T-helper 2 cell treated with Interferon-gamma antibody and Interleukin-4, amounts not matched to agents 5 μg/mL and 100 μg/mL, for 36 hours (primary cell): ENCODE results near the gene RAMP3.

Experiments used
- DNase-seq: peaks from one replicate; pipeline ENCODE4 v3.0.0; 2021; ENCODE audit warnings: low spot score
- H3K27ac Mint-ChIP-seq: one replicate; pipeline ENCODE4 v1.8.0; 2021; ENCODE audit warnings: mild to moderate bottlenecking, mixed read lengths
- H3K27me3 Mint-ChIP-seq: one replicate; pipeline ENCODE4 v1.8.0; 2021; ENCODE audit warnings: low read depth, mixed read lengths
- H3K36me3 Mint-ChIP-seq: one replicate; pipeline ENCODE4 v1.8.0; 2021; ENCODE audit warnings: low read depth, mixed read lengths
- H3K4me1 Mint-ChIP-seq: one replicate; pipeline ENCODE4 v1.8.0; 2021; ENCODE audit warnings: low read depth, mixed read lengths
- H3K4me3 Mint-ChIP-seq: one replicate; pipeline ENCODE4 v1.8.0; 2022; ENCODE audit warnings: mild to moderate bottlenecking, moderate library complexity, mixed read lengths
- H3K9me3 Mint-ChIP-seq: one replicate; pipeline ENCODE4 v1.8.0; 2021; ENCODE audit warnings: mixed read lengths

RAMP3 gene

DNA sequence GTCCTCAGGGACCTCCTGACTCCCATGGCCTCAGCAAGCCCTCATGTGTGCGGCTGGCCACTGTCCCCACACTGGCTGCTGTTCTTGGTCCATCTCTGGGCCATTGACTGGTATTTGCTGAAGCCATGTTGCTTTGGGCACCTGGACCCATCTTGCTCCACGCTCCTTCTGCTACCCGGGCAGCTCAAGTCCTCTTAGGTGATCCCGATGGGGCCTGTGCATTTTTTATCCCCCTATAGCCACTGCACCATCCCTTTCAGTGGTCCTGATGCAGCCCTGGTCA, 16.7 kb downstream of the RAMP3 start:
- no peaks in the 10 kb centered on the region for H3K9me3 Mint-ChIP-seq
- H3K36me3 Mint-ChIP-seq, result no peaks in the 10 kb centered on the region
- H3K27me3 Mint-ChIP-seq, result peaks cover 4% of the 10 kb centered on the region
- no peaks in the 10 kb centered on the region for H3K4me1 Mint-ChIP-seq
- H3K27ac Mint-ChIP-seq, result no peak overlapping the region
- no peak for DNase-seq
- H3K4me3 Mint-ChIP-seq, result no peak overlapping the region

DNA sequence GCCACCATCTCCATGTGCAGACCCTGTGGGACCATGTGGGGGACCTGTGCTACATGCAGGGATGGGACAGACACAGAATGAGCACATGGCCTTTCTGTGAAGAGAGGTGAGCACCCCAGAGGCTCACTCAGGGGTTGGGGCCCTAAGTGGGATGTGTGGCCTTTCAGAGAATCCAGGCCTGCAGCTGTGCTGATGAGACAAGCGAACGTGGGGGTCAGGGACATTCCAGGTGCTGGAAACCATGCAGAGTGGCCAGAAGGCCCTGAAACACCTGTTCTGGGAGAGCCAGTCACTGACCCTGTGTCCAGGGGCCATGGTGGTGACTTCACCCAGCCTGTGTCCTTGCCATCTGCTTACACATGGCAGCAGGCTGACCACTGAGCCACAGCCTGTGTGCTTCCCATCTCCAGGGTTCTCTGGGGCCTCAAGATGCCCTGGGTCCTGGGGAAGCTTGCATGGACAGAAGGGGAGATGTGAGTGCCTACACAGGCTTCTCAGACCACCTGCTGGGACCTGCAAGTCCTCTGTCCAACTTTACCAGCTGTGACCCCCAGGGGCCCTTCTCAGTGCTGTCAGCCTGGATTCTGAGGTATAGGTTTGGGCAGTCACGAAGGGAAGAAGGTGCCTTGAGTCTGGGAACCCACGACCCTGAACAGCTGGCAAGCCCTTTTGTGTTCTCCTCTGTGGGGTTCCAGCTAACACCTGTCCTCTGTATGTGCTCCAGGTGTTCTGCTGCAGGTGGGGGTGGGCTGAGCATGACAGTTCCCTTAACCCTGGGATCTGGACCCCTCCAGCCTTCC, 17.6 kb downstream of the RAMP3 start:
- no peak for DNase-seq
- Mint-ChIP-seq H3K9me3 (no peaks in the 10 kb centered on the region), H3K4me1 (no peaks in the 10 kb centered on the region), H3K27ac (no peak overlapping the region), H3K27me3 (no peaks in the 10 kb centered on the region), H3K4me3 (no peak overlapping the region), H3K36me3 (no peaks in the 10 kb centered on the region)

DNA sequence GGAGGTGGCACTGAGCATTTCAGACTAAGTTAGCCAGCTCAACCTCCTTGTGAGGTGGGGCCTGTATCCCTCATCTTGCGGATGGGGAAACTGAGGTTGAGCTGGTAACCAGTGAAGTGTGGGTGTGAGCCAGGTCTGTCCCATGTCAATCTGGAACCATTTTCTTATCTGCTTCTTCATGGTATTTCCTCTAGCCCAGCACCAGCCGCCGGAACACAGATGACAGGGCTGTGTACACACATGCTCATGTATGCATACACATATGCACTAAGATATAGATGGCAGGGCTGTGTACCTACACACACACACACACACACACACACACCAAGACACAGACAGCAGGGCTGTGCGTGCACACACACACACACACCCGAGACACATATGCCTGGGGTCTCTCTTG, 18.5 kb downstream of the RAMP3 start:
- H3K4me1 Mint-ChIP-seq, result no peaks in the 10 kb centered on the region
- no peaks in the 10 kb centered on the region for H3K36me3 Mint-ChIP-seq
- no peak overlapping the region for H3K4me3 Mint-ChIP-seq
- DNase-seq, result no peak
- no peaks in the 10 kb centered on the region for H3K27me3 Mint-ChIP-seq
- H3K9me3 Mint-ChIP-seq, result no peaks in the 10 kb centered on the region
- H3K27ac Mint-ChIP-seq, result no peak overlapping the region

DNA sequence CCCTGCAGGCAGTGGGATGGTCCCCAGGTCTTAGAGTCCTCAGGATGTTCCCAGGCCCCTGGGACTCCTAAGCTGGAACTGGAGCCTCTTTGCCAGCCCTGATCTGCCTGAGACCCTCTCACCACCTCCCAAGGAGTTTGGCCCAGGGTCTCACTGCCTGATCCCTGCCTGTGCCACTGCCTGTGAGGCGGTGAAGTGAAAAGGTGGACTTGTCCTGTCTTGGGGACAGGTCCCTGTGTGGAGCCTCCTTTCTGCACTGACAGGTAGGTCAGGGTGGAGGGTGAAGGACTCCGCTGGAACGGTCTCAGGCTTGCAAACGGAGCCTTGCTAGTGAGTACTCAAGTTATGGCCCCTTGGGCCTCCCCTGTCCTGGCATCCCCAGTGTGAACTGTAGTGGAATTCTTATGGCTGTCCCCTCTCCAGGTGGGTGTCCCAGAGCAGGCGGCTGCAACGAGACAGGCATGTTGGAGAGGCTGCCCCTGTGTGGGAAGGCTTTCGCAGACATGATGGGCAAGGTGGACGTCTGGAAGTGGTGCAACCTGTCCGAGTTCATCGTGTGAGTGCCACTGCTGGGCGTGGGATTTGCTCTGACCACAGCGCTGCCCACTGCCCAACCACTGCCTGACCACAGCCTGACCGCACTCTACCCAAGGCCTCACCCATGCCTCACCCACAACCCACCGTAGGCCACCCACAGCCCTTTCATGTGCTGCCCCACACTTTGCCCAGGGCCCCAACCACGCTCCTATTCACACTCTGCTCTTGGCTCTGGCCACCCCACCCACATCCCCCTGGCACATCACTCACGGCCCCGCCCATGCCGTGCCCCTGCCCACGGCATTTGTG, 19.5 kb downstream of the RAMP3 start:
- no peak overlapping the region for H3K27ac Mint-ChIP-seq
- no peaks in the 10 kb centered on the region for H3K36me3 Mint-ChIP-seq
- no peaks in the 10 kb centered on the region for H3K27me3 Mint-ChIP-seq
- H3K9me3 Mint-ChIP-seq, result no peaks in the 10 kb centered on the region
- DNase-seq, result no peak
- H3K4me3 Mint-ChIP-seq, result no peak overlapping the region
- no peaks in the 10 kb centered on the region for H3K4me1 Mint-ChIP-seq

DNA sequence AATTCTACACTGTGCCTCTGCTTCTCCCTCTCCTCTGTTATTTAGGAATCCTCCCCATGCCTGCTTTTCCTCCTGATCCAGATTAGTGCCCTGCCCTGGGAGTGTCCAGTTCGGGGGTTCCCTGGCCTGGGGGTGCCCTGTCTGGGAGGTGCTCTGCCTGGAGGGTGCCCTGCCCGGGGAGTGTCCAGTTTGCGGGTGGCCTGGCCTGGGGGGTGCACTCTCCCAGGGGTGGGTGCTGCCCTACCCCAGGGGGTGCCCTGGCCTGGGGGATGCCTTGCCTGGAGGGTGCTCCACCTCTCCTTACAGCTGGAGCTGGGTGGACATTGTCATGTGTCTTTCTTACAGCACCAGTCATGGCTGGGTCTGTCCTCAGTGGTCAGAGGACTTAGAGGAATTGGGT, 20.2 kb downstream of the RAMP3 start:
- H3K27me3 Mint-ChIP-seq, result no peaks in the 10 kb centered on the region

DNA sequence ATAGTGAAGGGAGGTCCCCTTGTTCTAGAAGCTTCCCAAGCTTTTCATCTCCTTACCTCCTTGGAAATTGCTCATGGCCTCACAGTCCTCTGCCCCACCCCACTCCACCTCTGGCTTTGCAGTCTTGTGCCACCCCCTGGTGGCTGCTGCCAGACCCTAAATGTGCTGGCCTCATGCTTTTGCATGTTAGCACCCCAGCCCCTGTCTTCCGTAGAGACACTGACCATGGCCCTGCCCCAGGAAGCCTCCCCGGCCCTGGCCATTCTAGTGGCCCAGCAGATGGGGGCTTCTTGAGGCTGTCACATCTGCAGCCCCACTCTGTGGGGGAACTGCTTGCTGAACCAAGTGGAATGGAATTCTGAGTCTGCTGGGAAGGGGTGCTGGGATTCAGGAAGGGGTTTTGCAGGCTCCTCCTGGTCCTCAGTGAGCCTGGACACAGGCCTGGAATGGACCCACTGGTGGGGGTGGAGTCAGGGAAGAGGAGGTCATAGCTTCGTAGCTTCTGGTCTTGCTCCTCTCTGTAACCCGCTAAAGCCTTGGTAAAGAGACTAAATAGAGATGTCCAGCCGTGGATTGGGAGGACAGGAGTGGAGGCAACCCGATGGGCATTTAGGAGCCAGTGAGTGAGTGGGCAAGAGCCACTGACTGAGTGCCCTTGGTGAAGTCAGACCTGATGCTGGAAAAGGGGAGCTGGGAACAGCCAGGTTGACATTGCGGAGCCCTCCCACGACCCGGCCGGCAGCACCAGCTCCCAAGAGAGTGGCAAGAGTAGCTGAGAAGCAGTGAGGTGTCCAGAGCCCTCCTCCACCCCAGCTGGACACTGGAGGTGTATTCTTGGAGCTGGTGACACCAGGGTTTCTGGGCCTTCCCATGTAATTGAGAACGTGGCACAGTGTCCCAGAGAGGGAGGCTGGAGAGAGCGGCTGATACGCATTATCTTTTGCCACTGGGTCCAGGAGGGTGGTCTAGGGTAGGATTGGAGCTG, 20.9 kb downstream of the RAMP3 start:
- Mint-ChIP-seq H3K9me3 (no peaks in the 10 kb centered on the region), H3K4me1 (no peaks in the 10 kb centered on the region), H3K27ac (no peak overlapping the region), H3K36me3 (no peaks in the 10 kb centered on the region), H3K27me3 (no peaks in the 10 kb centered on the region), H3K4me3 (no peak overlapping the region)
- no peak for DNase-seq

More for the DNA sequence above, 20.2 kb downstream of the RAMP3 start:
- no peak overlapping the region for H3K4me3 Mint-ChIP-seq
- no peak overlapping the region for H3K27ac Mint-ChIP-seq
- H3K4me1 Mint-ChIP-seq, result no peaks in the 10 kb centered on the region
- no peaks in the 10 kb centered on the region for H3K9me3 Mint-ChIP-seq
- no peaks in the 10 kb centered on the region for H3K36me3 Mint-ChIP-seq
- DNase-seq, result no peak

DNA sequence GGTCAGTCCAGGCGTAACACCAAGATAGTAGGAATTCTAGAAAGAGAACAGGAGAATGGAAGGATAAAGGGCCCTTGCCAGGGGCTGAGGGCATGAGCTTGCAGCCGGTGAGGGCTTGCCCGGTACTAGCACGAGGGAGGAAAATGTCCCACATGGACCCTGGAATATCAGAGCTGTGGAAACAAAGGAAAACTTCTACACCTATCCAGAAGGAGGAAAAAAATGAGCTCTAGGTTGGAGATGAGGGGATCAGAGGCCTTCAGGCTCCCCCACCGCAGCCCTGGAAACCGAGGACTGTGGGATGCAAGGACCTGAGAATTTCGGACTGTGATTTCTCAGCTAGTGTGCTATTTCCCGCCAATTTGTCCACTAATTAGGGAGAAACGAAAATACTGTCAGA, 22.1 kb downstream of the RAMP3 start:
- H3K27ac Mint-ChIP-seq, result no peak overlapping the region
- no peaks in the 10 kb centered on the region for H3K36me3 Mint-ChIP-seq
- no peak for DNase-seq
- no peaks in the 10 kb centered on the region for H3K27me3 Mint-ChIP-seq
- H3K9me3 Mint-ChIP-seq, result no peaks in the 10 kb centered on the region
- H3K4me1 Mint-ChIP-seq, result no peaks in the 10 kb centered on the region
- H3K4me3 Mint-ChIP-seq, result no peak overlapping the region

DNA sequence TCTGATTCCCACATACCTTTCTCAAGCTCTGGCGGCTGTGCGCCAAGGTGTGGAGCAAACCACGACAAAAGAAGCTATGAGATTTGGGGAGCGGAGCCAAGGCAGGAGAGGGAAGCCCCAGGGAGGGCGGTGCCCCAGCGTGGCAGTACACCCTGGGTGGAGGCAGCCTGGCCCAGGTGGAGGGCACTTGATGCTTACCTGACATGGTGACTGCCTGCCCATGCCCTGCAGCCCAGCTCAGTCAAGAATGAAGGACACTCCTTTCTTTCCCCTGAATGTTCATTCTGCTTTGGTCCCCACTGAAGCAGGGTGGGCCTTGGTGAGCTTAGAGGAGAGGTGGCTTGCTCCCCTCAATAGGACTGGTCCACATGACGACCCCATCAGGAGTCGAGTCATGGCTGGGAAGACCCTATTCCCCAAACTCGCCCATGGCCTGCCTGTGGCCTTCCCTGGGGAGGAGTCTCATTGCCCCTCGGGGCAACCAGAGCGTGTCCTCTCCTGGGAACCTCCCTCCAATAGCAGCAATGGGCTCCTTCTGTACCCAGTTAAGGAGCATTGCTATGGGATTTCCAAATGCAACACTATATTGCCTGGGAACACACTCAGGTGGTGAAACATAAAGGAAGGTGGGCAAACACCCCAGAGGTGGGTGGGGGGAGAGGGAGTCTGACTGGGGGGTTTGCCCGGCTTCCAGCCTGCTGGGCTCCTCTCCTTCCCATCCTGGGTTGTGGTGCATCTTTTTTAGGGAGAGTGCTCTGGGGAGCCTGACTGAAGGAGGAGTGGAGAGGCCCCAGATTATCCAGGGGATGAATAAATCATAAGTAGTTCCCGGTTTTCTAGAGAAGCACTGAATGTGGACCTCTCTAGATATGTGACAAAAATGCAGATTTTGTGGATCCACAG, 22.7 kb downstream of the RAMP3 start:
- H3K4me3 Mint-ChIP-seq, result no peak overlapping the region
- no peak for DNase-seq
- H3K27me3 Mint-ChIP-seq, result no peaks in the 10 kb centered on the region
- no peaks in the 10 kb centered on the region for H3K36me3 Mint-ChIP-seq
- no peaks in the 10 kb centered on the region for H3K4me1 Mint-ChIP-seq
- no peak overlapping the region for H3K27ac Mint-ChIP-seq
- H3K9me3 Mint-ChIP-seq, result no peaks in the 10 kb centered on the region

DNA sequence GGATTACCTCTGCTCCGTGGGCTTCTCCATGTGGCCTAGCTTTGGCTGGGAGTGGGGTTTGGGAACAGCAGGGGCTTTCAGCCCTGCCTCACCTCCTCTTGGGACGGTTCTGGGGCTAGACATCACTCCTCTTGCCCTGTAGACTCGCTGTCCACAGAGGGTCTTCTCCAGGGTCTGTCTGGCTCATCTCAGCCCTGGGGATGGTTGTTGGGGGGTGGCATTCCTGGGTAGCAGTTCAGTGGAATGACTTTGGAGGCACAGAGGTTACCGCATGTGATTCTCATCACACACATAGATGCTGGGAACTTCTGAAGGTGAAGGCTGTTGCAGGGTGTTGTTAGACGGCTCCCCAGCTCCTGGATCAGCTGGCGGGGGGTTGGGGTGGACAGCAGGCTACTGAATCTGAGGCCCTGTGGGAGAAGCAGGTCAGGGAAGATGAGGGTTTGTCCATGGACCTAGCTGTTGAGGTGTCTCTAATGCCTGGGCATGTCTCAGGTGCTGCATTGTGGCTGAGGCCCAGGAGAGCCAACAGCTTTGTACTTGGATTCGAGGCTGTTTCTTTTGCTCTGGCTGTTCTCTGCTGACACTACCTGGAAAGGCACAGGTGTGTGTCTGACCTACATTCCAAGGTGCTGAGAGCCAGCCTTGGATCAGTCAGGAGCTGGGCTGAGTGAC, 23.8 kb downstream of the RAMP3 start:
- DNase-seq, result no peak
- Mint-ChIP-seq H3K4me1 (no peaks in the 10 kb centered on the region), H3K4me3 (no peak overlapping the region), H3K36me3 (no peaks in the 10 kb centered on the region), H3K27me3 (no peaks in the 10 kb centered on the region), H3K27ac (no peak overlapping the region), H3K9me3 (no peaks in the 10 kb centered on the region)

DNA sequence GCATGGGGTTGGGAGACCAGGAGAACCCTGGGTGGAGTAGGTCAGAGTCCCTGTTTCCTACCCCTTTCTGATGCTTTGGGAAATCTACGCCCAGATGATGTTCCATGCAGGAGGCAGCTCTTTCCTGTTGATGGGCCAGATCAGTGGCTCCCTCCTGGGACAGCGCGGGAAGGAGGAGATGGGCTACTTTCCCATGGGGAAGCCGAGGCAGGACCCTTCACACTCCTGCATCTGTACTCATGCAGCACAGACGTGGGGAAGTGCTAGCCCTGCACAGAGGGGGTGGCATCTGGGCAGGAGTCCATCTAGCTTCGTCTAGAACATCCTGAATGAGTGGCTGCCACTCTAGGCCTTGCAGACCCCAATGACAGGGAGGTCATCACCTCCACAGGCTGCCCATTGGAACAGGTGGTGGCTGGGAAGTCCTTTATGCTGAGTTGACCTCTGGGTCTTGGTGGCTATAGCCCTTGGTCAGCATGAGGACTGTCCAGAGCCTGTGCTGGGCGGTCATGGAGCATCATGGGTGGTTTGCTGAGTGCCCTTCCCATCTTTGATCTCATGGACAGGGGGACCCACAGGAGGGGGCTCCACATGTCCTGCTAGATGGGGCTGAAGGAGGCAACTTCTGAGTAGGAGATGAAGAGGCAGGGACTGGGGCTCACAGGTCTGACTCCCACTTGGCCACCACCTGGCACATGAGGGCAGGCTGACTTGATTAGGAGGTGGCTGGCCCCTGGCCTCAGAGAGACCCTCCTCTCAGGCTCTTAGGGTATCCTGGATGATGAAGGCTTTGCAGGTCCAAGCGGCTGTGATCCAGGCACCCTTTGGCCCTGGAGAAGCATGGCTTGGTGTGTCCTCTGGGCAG, 24.6 kb downstream of the RAMP3 start:
- no peaks in the 10 kb centered on the region for H3K27me3 Mint-ChIP-seq
- H3K9me3 Mint-ChIP-seq, result no peaks in the 10 kb centered on the region
- no peaks in the 10 kb centered on the region for H3K4me1 Mint-ChIP-seq
- H3K4me3 Mint-ChIP-seq, result no peak overlapping the region
- H3K27ac Mint-ChIP-seq, result no peak overlapping the region
- H3K36me3 Mint-ChIP-seq, result no peaks in the 10 kb centered on the region
- no peak for DNase-seq

DNA sequence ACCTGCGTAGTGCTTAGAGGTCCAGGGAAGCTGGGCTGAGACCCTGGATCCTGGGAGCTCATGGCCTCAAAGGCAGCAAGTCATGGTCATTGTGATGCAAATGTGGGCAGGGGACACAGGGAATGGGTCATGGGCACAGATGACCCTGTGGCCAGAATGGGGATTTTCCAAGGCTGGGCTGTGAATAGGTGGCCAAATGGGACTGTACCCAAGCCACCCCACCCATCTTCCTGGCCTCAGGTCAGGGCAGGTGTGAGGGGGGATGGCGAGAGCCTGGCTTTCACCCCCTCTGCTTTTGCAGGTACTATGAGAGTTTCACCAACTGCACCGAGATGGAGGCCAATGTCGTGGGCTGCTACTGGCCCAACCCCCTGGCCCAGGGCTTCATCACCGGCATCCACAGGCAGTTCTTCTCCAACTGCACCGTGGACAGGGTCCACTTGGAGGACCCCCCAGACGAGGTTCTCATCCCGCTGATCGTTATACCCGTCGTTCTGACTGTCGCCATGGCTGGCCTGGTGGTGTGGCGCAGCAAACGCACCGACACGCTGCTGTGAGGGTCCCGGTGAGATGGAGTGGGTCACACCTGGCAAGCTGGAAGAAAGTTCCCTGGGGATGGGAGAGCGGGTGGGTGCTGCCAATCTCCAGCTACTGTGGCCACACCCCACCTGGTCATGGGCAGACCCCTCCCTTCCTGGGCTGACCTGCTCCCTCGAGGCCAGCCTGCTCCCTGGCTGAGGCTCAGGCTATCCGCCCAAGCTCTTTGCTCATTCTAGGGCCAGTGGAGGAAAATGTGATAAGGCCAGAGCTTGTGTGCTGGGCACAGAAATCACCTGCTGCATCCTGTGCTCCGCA, 25.5 kb downstream of the RAMP3 start:
- H3K4me1 Mint-ChIP-seq, result no peaks in the 10 kb centered on the region
- no peak overlapping the region for H3K4me3 Mint-ChIP-seq
- H3K9me3 Mint-ChIP-seq, result no peaks in the 10 kb centered on the region
- H3K27ac Mint-ChIP-seq, result no peak overlapping the region
- DNase-seq, result no peak
- H3K36me3 Mint-ChIP-seq, result no peaks in the 10 kb centered on the region
- peaks cover 2% of the 10 kb centered on the region for H3K27me3 Mint-ChIP-seq
